Rectal smooth muscle tissue (tissue), 1 donor: Measurements from ENCODE around the gene FNDC3B.

Source experiments
- H3K27ac ChIP-seq: one replicate; pipeline ENCODE4 v1.7.0; 2013; ENCODE audit warnings: low read depth, low read length, inconsistent platforms
- H3K27me3 ChIP-seq: one replicate; pipeline ENCODE4 v1.7.0; 2013; ENCODE audit warnings: low read length; ENCODE audit not compliant: control insufficient read depth, insufficient read depth
- H3K36me3 ChIP-seq: one replicate; pipeline ENCODE4 v1.7.0; 2013; ENCODE audit warnings: low read length; ENCODE audit not compliant: control insufficient read depth, insufficient read depth
- H3K4me1 ChIP-seq: one replicate; pipeline ENCODE4 v1.7.0; 2013; ENCODE audit warnings: low read length; ENCODE audit not compliant: control insufficient read depth, insufficient read depth
- H3K4me3 ChIP-seq: one replicate; pipeline ENCODE4 v1.7.0; 2013; ENCODE audit warnings: low read length
- H3K9ac ChIP-seq: one replicate; pipeline ENCODE4 v1.7.0; 2013; ENCODE audit warnings: low read length

FNDC3B gene

GRCh38 chr3:172173316-172174254 lies 134.2 kb downstream of the FNDC3B start:
- Histone ChIP-seq H3K27me3 (no peaks in the 10 kb centered on the region), H3K36me3 (no peaks in the 10 kb centered on the region), H3K4me3 (no peak overlapping the region), H3K4me1 (peaks cover 11% of the 10 kb centered on the region), H3K27ac (no peak overlapping the region), H3K9ac (no peak overlapping the region)

- Histone ChIP-seq H3K4me1 (peaks cover 8% of the 10 kb centered on the region), H3K4me3 (peak overlapping the region; percentile 28), H3K27ac (no peak overlapping the region), H3K27me3 (no peaks in the 10 kb centered on the region), H3K9ac (no peak overlapping the region), H3K36me3 (no peaks in the 10 kb centered on the region)
Observed at GRCh38 chr3:172174513-172175253, 135.3 kb downstream of the FNDC3B start.

GRCh38 chr3:172175254-172175599 lies 135.8 kb downstream of the FNDC3B start:
- no peaks in the 10 kb centered on the region for H3K27me3 ChIP-seq
- no peak overlapping the region for H3K27ac ChIP-seq
- no peak overlapping the region for H3K9ac ChIP-seq
- no peaks in the 10 kb centered on the region for H3K36me3 ChIP-seq
- H3K4me3 ChIP-seq, result peak overlapping the region; percentile 28
- peaks cover 8% of the 10 kb centered on the region for H3K4me1 ChIP-seq

- Histone ChIP-seq H3K36me3 (no peaks in the 10 kb centered on the region), H3K4me1 (peaks cover 8% of the 10 kb centered on the region), H3K27me3 (no peaks in the 10 kb centered on the region), H3K4me3 (no peak overlapping the region), H3K27ac (no peak overlapping the region), H3K9ac (no peak overlapping the region)
Observed at GRCh38 chr3:172176061-172176770, 136.8 kb downstream of the FNDC3B start.

- no peak overlapping the region for H3K27ac ChIP-seq
- H3K36me3 ChIP-seq, result no peaks in the 10 kb centered on the region
- H3K27me3 ChIP-seq, result no peaks in the 10 kb centered on the region
- H3K9ac ChIP-seq, result no peak overlapping the region
- no peak overlapping the region for H3K4me3 ChIP-seq
- peaks cover 8% of the 10 kb centered on the region for H3K4me1 ChIP-seq
Observed at GRCh38 chr3:172177046-172177445, 137.7 kb downstream of the FNDC3B start.

- no peak overlapping the region for H3K27ac ChIP-seq
- H3K4me1 ChIP-seq, result peaks cover 7% of the 10 kb centered on the region
- H3K9ac ChIP-seq, result no peak overlapping the region
- no peaks in the 10 kb centered on the region for H3K36me3 ChIP-seq
- H3K27me3 ChIP-seq, result no peaks in the 10 kb centered on the region
- H3K4me3 ChIP-seq, result no peak overlapping the region
Observed at GRCh38 chr3:172177803-172178316, 138.5 kb downstream of the FNDC3B start.

GRCh38 chr3:172179680-172180399 lies 140.5 kb downstream of the FNDC3B start:
- peaks cover 7% of the 10 kb centered on the region for H3K4me1 ChIP-seq
- no peak overlapping the region for H3K4me3 ChIP-seq
- H3K27me3 ChIP-seq, result no peaks in the 10 kb centered on the region
- H3K36me3 ChIP-seq, result no peaks in the 10 kb centered on the region
- H3K27ac ChIP-seq, result no peak overlapping the region
- no peak overlapping the region for H3K9ac ChIP-seq

GRCh38 chr3:172180473-172180872 lies 141.1 kb downstream of the FNDC3B start:
- H3K27ac ChIP-seq, result no peak overlapping the region
- peaks cover 5% of the 10 kb centered on the region for H3K4me1 ChIP-seq
- no peak overlapping the region for H3K4me3 ChIP-seq
- no peaks in the 10 kb centered on the region for H3K36me3 ChIP-seq
- H3K27me3 ChIP-seq, result no peaks in the 10 kb centered on the region
- H3K9ac ChIP-seq, result no peak overlapping the region

GRCh38 chr3:172181932-172182586 lies 142.7 kb downstream of the FNDC3B start:
- Histone ChIP-seq H3K27ac (no peak overlapping the region), H3K4me1 (peaks cover 5% of the 10 kb centered on the region), H3K4me3 (no peak overlapping the region), H3K9ac (no peak overlapping the region), H3K27me3 (no peaks in the 10 kb centered on the region), H3K36me3 (no peaks in the 10 kb centered on the region)

GRCh38 chr3:172182797-172183196 lies 143.4 kb downstream of the FNDC3B start:
- Histone ChIP-seq H3K27ac (no peak overlapping the region), H3K27me3 (no peaks in the 10 kb centered on the region), H3K36me3 (no peaks in the 10 kb centered on the region), H3K4me3 (no peak overlapping the region), H3K9ac (no peak overlapping the region), H3K4me1 (peaks cover 3% of the 10 kb centered on the region)

- Histone ChIP-seq H3K9ac (no peak overlapping the region), H3K27ac (no peak overlapping the region), H3K4me3 (no peak overlapping the region), H3K27me3 (no peaks in the 10 kb centered on the region), H3K36me3 (no peaks in the 10 kb centered on the region), H3K4me1 (peaks cover 3% of the 10 kb centered on the region)
Observed at GRCh38 chr3:172184106-172184822, 144.9 kb downstream of the FNDC3B start.
